ENCODE measurements around the gene RPS6KA1. TPM values are rescaled to one million over a fixed set of nuclear protein-coding genes. Genes with fewer than 3 reads are reported as not detected.

Gene RPS6KA1
- total and polyA plus RNA-seq, 10 of the 15 experiments (the other 5 are each of a cell fraction or from before 2014, with no cell fraction given): 5.0 to 136 (median 91.5) TPM

DNA sequence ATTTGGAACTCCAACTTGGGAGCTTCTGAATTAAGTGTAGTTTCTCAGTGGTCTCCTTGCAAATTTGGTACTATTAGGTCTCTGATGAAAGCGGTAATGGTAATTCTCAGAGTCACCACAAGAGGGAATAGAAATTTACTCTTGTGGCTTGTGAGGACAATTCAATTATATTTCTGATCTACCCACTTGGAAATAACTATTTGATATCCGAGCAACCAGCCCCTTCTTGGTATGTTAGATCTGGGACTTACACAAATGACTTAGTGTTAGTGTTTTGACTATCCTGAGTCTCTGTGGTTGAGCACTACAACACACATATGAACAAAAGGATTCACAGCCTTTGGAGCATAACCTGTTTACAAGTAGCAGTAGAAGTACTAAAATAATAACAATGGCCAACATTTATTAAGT lies 68.1 kb downstream of the RPS6KA1 start:
- RAD21 ChIA-PET (ENCODE audit: unreplicated experiment): interaction anchor here (0.6 to 13.9 kb wide), 7 partner anchors 14 to 193 kb away, joined by 3 to 262 read pairs (median 9); partner anchors contain the start of gene PIGV
- TF ChIP-seq IKZF2 (IDR thresholded peaks at IDR 0.05): peak in 1 of 2 experiments; percentile 14; a peak in 2 of 4 replicates
- TF ChIP-seq RAD21 (IDR thresholded peaks at IDR 0.05; ENCODE audit: insufficient read depth, low read depth, low read length): peak; percentile 47
- TF ChIP-seq CREM (IDR thresholded peaks at IDR 0.05; ENCODE audit: low read depth): no peak
- TF ChIP-seq, protein P1, sequence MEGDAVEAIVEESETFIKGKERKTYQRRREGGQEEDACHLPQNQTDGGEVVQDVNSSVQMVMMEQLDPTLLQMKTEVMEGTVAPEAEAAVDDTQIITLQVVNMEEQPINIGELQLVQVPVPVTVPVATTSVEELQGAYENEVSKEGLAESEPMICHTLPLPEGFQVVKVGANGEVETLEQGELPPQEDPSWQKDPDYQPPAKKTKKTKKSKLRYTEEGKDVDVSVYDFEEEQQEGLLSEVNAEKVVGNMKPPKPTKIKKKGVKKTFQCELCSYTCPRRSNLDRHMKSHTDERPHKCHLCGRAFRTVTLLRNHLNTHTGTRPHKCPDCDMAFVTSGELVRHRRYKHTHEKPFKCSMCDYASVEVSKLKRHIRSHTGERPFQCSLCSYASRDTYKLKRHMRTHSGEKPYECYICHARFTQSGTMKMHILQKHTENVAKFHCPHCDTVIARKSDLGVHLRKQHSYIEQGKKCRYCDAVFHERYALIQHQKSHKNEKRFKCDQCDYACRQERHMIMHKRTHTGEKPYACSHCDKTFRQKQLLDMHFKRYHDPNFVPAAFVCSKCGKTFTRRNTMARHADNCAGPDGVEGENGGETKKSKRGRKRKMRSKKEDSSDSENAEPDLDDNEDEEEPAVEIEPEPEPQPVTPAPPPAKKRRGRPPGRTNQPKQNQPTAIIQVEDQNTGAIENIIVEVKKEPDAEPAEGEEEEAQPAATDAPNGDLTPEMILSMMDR (IDR thresholded peaks at IDR 0.05 in 2 of 3, conservative IDR thresholded peaks at IDR 0.05 in 1 of 3; ENCODE audit: control insufficient read depth in 2 of 3, extremely low read depth in 1 of 3, insufficient read depth in 1 of 3, low read depth in 3 of 3, low read length in 3 of 3): peak; percentile 53 to 61 (median 59); a peak in 5 of 6 replicates
- TF ChIP-seq RUNX3 (IDR thresholded peaks at IDR 0.05; ENCODE audit: low read length): peak; percentile 64; the same call in 1 of the 2 replicates
- TF ChIP-seq IRF4 (IDR thresholded peaks at IDR 0.05; ENCODE audit: low read depth, low read length): 0 out of 2 replicates have a peak, but pooled peaks have one; percentile 12
- TF ChIP-seq SMARCA5 (IDR thresholded peaks at IDR 0.05): 0 out of 2 replicates have a peak, but pooled peaks have one; percentile 43
- no peak for TF ChIP-seq TCF3 (IDR thresholded peaks at IDR 0.05; ENCODE audit: borderline replicate concordance, insufficient read depth, low read depth, low read length)
- peak; percentile 47; the same call in 1 of the 2 replicates for TF ChIP-seq SMC3 (IDR thresholded peaks at IDR 0.05; ENCODE audit: borderline replicate concordance, low read length)
- H3K4me3 ChIP-seq: no peak overlapping the region
- no peak overlapping the region for H3K4me2 ChIP-seq (ENCODE audit: control insufficient read depth, insufficient read depth)
- H4K20me1 ChIP-seq (ENCODE audit: control insufficient read depth, insufficient read depth): no peaks in the 10 kb centered on the region
- no peak overlapping the region for H3K9ac ChIP-seq (ENCODE audit: control insufficient read depth, insufficient read depth, low read length)
- intact Hi-C loops (cut with micrococcal nuclease; ENCODE audit: unreplicated experiment) (loop anchor here (2.0 to 5.0 kb wide), 2 partner anchors 55 to 97 kb away; no protein-coding TSS in a partner anchor), in situ Hi-C loops (cut with MboI) (no loop called here)
- no peaks in the 10 kb centered on the region for H3K36me3 ChIP-seq (ENCODE audit: control insufficient read depth in 2 of 2, insufficient read depth in 2 of 2, low read length in 1 of 2)
- ATAC-seq: peak; percentile 85
- POLR2A ChIA-PET: interaction anchor here (0.6 to 3.1 kb wide), 3 partner anchors 12 to 192 kb away, joined by 3 to 16 read pairs (median 3); no protein-coding TSS in a partner anchor
- DNase-seq (ENCODE audit: low read depth, low spot score): no peak
- SMC1A ChIA-PET (ENCODE audit: uncharacterized antibody, unreplicated experiment): interaction anchor here (0.6 to 5.9 kb wide), 9 partner anchors 46 to 269 kb away, joined by 3 to 56 read pairs (median 7); no protein-coding TSS in a partner anchor
- CTCF ChIA-PET: interaction anchor here (0.6 to 14.6 kb wide), 16 partner anchors 8 to 289 kb away, joined by 3 to 450 read pairs (median 4); partner anchors contain the start of gene PIGV
- no peaks in the 10 kb centered on the region for H3K79me2 ChIP-seq (ENCODE audit: control insufficient read depth, insufficient read depth, low read length)
- no peak overlapping the region for H3K27ac ChIP-seq (ENCODE audit: control insufficient read depth, insufficient read depth)
- peak; percentile 57 for FAIRE-seq
- no peak overlapping the region for H2AFZ ChIP-seq (ENCODE audit: control insufficient read depth, low read depth, low read length)
- WGBS (ENCODE audit: insufficient coverage, insufficient replicate concordance, low lambda C conversion rate, missing lambda C conversion rate): 0% methylated on average over 2 of the region's 2 CpGs
- no peaks in the 10 kb centered on the region for H3K9me3 ChIP-seq (replicated peaks; ENCODE audit: control insufficient read depth, insufficient read depth, low read length)
- no peaks in the 10 kb centered on the region for H3K27me3 ChIP-seq (replicated peaks in 1 of 2; ENCODE audit: control insufficient read depth in 2 of 2, insufficient read depth in 2 of 2, low read length in 1 of 2)
- peaks cover 6% of the 10 kb centered on the region; the same call in 1 of the 2 replicates for H3K4me1 ChIP-seq (ENCODE audit: control insufficient read depth, insufficient read depth, low read length)
- BruUV-seq (replicated peaks): no TSS peak
